Type B pancreatic cell (in vitro differentiated cells): ENCODE results near the gene ERP44. TPM values are rescaled to one million over a fixed set of nuclear protein-coding genes. Genes with fewer than 3 reads are reported as not detected.

Experiments
- DNase-seq: peaks from one replicate; pipeline ENCODE4 v3.0.0; 2021; ENCODE audit warnings: mixed read lengths; ENCODE audit not compliant: unreplicated experiment; ENCODE audit errors: extremely low spot score
- H3K27ac Mint-ChIP-seq: 2 replicates; pipeline ENCODE4 v1.8.0; 2021; ENCODE audit warnings: mild to moderate bottlenecking, mixed read lengths
- H3K27me3 Mint-ChIP-seq: 2 replicates; pipeline ENCODE4 v1.8.0; 2021; ENCODE audit warnings: mixed read lengths
- H3K36me3 Mint-ChIP-seq: 2 replicates; pipeline ENCODE4 v1.8.0; 2021; ENCODE audit warnings: mixed read lengths
- H3K4me1 Mint-ChIP-seq: one replicate; pipeline ENCODE4 v1.8.0; 2021; ENCODE audit warnings: mixed read lengths; ENCODE audit not compliant: unreplicated experiment
- H3K4me3 Mint-ChIP-seq: 2 replicates; pipeline ENCODE4 v1.8.0; 2021; ENCODE audit warnings: mild to moderate bottlenecking, mixed read lengths
- H3K9me3 Mint-ChIP-seq: 2 replicates; pipeline ENCODE4 v1.8.0; 2021; ENCODE audit warnings: mixed read lengths
- total RNA-seq: library from RNA; stranded (reverse); gene quantifications from 2 replicates; pipeline ENCODE4 v1.2.1, GENCODE V29; 2021; ENCODE audit warnings: low replicate concordance
- TF ChIP-seq, protein P1 (sequence below): fragments of 200-600 bp; sonication (generic); conservative IDR thresholded peaks from 2 replicates; pipeline ENCODE4 v1.5.0; 2021; ENCODE audit warnings: antibody characterized with exemption, mild to moderate bottlenecking

ERP44 gene
- total RNA-seq, 1 donor from 2014 or later = 21.2 TPM

DNA sequence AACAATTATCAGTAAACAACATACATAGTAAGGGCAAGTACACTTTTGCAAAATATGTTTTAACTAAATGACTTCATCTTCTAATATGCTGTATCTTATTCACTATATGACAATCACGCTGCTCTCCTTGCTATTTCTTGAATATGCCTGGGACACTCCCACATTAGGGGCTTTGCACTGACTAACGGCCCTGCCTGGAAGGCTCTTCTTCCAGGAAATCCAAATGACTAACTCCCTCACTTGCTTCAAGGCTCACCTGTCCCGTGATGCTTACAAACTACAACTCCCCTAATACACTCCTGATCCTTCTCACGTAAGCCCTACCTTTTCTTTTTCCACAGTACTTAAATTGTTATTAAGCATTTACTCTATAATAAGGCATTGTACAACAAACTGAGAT is 10.6 kb downstream of the ERP44 start:
- no peak for DNase-seq
- H3K36me3 Mint-ChIP-seq = no peaks in the 10 kb centered on the region
- H3K27me3 Mint-ChIP-seq = no peaks in the 10 kb centered on the region
- TF ChIP-seq, protein P1, sequence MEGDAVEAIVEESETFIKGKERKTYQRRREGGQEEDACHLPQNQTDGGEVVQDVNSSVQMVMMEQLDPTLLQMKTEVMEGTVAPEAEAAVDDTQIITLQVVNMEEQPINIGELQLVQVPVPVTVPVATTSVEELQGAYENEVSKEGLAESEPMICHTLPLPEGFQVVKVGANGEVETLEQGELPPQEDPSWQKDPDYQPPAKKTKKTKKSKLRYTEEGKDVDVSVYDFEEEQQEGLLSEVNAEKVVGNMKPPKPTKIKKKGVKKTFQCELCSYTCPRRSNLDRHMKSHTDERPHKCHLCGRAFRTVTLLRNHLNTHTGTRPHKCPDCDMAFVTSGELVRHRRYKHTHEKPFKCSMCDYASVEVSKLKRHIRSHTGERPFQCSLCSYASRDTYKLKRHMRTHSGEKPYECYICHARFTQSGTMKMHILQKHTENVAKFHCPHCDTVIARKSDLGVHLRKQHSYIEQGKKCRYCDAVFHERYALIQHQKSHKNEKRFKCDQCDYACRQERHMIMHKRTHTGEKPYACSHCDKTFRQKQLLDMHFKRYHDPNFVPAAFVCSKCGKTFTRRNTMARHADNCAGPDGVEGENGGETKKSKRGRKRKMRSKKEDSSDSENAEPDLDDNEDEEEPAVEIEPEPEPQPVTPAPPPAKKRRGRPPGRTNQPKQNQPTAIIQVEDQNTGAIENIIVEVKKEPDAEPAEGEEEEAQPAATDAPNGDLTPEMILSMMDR = no peak
- no peak overlapping the region for H3K27ac Mint-ChIP-seq
- no peak overlapping the region for H3K4me3 Mint-ChIP-seq
- H3K4me1 Mint-ChIP-seq = peaks cover 5% of the 10 kb centered on the region
- H3K9me3 Mint-ChIP-seq = no peaks in the 10 kb centered on the region

DNA sequence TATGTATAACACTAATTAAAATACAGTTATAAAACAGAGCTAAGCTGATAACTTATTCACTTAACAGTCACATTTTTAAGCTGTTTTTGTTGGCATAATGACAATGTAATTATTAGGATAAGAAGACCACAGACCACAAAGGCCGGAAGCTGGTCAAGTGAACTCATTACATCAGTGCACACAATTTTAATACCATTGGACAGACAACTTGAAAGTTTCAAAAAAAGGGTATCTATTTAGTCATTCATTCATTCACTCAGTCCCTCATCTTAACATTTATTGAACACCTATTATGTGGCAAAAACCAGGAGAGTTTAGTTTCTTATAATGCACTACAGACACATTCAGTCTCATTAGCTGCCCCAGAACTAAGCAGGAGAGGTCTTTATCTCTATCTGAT is 11.6 kb downstream of the ERP44 start:
- TF ChIP-seq, protein P1 = no peak
- DNase-seq = no peak
- H3K9me3 Mint-ChIP-seq = no peaks in the 10 kb centered on the region
- H3K36me3 Mint-ChIP-seq = no peaks in the 10 kb centered on the region
- no peak overlapping the region for H3K4me3 Mint-ChIP-seq
- no peak overlapping the region for H3K27ac Mint-ChIP-seq
- H3K4me1 Mint-ChIP-seq = peaks cover 5% of the 10 kb centered on the region
- H3K27me3 Mint-ChIP-seq = no peaks in the 10 kb centered on the region

DNA sequence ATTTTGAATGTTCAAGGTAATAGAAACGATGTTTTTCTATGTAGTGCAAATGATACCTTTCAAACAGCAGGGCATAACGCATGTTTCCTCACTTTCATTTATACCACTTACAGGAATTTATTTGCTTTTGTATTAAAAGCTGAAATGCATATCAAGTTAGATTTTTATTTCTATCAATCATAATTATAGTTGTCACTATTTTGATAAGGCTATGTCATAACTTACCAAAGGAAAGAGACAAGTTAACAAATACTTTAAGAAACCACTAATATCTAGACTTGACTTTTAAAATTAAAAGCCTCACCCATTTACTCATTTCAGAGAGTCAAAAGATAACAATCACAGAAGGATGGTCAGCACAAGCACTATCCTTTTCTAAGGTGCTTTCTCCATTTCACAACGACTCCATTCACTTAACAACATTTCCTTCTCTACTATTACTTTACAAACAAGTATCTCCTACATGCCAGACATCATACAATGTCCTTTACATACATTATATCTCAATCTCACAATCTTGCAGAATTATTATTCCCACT is 12.6 kb downstream of the ERP44 start:
- Mint-ChIP-seq H3K9me3 (no peaks in the 10 kb centered on the region), H3K4me3 (no peak overlapping the region), H3K36me3 (no peaks in the 10 kb centered on the region), H3K27ac (no peak overlapping the region), H3K27me3 (no peaks in the 10 kb centered on the region), H3K4me1 (peaks cover 5% of the 10 kb centered on the region)
- TF ChIP-seq, protein P1 = no peak
- DNase-seq = no peak

DNA sequence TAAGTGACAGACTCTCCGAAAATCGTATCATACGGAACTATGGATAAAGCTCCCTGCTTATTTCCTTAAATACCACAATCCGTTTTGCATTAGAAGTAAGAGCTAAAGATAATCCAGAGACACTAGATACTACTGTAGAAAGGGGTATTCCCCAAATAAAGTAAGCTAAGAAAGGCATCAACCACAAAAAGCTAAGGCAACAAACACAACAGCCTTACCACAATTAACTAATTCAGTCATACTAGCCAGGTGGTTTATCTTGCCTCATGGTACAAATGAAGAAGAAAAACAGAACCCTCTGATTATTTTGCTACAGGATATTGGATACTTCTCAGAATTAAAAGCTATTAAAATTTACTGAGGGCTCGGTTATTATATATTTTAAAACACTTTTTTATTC is 14.1 kb downstream of the ERP44 start:
- peaks cover 5% of the 10 kb centered on the region for H3K4me1 Mint-ChIP-seq
- no peak overlapping the region for H3K27ac Mint-ChIP-seq
- H3K4me3 Mint-ChIP-seq = no peak overlapping the region
- no peaks in the 10 kb centered on the region for H3K9me3 Mint-ChIP-seq
- no peak for DNase-seq
- TF ChIP-seq, protein P1 = no peak
- H3K36me3 Mint-ChIP-seq = no peaks in the 10 kb centered on the region
- no peaks in the 10 kb centered on the region for H3K27me3 Mint-ChIP-seq

DNA sequence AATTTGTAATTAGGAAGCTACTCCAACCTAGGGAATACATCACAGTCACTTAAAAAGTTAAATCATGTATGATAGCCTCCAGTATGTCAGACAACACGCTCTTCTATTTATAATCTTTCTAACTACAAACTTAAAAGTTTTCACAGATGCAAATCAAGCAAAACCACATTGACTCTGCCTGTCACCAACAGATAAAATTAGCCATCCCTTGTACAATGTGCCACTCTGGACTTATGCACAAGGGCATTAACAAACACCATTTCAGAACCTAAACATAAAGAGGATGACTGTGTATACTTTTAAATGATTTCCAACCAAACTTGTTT is 14.7 kb downstream of the ERP44 start:
- H3K4me3 Mint-ChIP-seq = no peak overlapping the region
- no peaks in the 10 kb centered on the region for H3K36me3 Mint-ChIP-seq
- H3K27me3 Mint-ChIP-seq = no peaks in the 10 kb centered on the region

More for the DNA sequence above, 14.7 kb downstream of the ERP44 start:
- H3K27ac Mint-ChIP-seq = no peak overlapping the region
- no peak for DNase-seq
- peaks cover 5% of the 10 kb centered on the region for H3K4me1 Mint-ChIP-seq
- no peaks in the 10 kb centered on the region for H3K9me3 Mint-ChIP-seq
- TF ChIP-seq, protein P1 = no peak
